Cardiac septum (tissue), 1 donor: ENCODE measurements around the gene C10orf53. TPM values are rescaled to one million over a fixed set of nuclear protein-coding genes. Genes with fewer than 3 reads are reported as not detected.

Source experiments
- DNase-seq: peaks from one replicate; pipeline ENCODE4 v3.0.0-alpha.2; 2020; ENCODE audit warnings: low spot score
- intact Hi-C: fragments of 100-400 bp; cut with DNase I; formaldehyde crosslinking; loops from one replicate; pipeline ENCODE4 v1.14.0; 2022
- total RNA-seq: library from RNA; stranded (reverse); fragmentation: NEBNext Ultra II Directional; extraction: Animal tissue kit (Norgen Biotek cat#: 25700); gene quantifications from one replicate; pipeline ENCODE4 v1.2.1, GENCODE V29; 2021
- donor health status: DM: no; HTN: no; CAD: no.

Gene C10orf53
- total RNA-seq, 1 donor from 2014 or later: not detected

GRCh38 chr10:49651039-49651835 lies 28.2 kb upstream of the C10orf53 start:
- DNase-seq: peak; percentile 47
- intact Hi-C loops: no loop called here

- no peak for DNase-seq
- intact Hi-C loops: no loop called here
Observed at GRCh38 chr10:49651917-49652316, 27.5 kb upstream of the C10orf53 start.

DNA sequence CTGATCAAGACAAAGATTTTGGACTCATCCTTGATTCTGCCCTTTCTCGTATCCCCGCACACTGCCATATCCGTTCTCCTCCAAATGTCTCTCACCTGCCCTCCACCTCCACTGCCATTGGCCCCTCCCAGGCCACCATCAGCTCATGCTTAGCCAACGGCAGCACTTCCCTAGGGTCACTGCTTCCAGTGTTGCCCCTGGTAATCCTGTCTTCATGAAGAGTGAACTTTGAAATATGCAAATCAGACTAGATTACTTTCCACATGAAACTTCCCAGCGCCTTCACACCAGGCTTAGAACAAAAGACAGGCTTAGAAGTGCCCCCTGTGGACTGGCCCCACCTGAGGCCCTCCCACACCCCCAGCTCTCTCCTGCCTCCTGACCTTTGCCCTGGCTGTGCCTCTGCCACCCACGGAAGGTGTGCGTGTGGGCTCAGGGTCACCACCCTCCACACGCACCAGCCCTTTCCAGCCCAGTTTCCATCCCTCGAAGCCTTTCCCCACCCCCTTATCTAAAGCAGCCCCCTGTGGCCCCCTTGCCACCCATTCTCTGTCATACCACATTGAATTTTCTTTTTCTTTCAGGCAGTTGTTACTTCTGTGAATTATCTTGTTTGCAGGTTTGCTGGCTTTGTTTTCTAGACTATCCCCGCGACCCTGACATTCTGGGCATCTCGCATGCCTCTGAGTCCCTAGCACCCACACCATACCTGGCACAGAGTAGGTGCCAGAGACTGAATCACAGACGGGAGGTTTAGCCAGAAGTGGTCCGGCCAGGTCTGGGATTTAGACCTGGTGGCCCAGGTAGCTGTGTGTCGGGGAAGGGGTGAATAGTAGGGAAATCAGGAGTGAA lies 26.8 kb upstream of the C10orf53 start:
- intact Hi-C loops: no loop called here
- DNase-seq: no peak

GRCh38 chr10:49653273-49653929 lies 26.1 kb upstream of the C10orf53 start:
- DNase-seq: no peak
- intact Hi-C loops: no loop called here

DNA sequence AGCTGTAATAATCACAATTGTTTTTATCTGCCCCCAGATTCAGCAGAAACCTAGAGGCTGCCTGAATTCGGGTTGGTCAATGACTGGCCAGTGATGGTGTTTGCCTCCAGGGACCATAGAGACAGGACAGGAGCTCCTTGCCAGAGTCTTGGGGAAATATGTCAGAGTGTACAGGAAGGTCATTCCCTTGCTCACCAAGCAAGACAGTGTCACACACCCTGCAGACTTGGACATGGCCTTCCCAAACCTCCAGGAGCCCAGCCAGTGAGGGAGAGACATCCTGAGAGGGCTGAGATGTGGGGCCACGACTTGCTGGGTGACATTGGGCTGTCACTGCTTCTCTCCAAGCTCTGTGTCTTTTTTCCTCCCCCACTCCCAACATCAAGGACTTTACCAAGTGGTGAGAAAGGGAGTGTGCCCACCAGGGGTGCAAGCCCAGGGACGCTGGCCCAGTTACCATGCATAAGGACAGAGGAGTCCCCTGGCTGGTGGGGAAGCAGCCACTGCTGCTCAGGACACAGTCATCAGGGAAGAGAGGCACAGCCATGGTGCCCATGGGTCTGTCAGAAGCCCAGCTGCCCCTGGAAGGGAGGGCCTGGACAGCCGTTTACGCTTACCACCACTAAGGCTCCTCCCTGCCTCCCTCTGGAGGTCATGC lies 25.3 kb upstream of the C10orf53 start:
- intact Hi-C loops: no loop called here
- DNase-seq: no peak

DNA sequence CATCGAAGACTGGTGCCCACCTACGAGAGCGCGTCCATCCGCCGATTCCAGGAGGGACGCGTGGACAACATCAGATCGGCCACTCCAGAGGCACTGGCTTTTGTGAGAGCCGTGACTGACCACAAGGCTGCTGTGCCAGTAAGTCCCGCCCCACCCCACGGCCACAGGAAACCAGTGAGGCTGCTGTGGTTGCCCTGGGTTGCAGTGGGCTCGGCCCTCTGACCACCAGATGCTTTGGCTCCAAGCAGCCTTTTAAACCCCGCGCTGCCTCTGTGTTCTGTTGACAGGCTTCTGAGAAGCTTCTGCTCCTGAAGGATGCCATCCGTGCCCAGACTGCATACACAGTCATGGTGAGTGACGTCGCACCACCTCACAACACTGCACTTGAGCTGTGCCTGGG lies 24.4 kb upstream of the C10orf53 start:
- DNase-seq: no peak
- intact Hi-C loops: no loop called here

DNA sequence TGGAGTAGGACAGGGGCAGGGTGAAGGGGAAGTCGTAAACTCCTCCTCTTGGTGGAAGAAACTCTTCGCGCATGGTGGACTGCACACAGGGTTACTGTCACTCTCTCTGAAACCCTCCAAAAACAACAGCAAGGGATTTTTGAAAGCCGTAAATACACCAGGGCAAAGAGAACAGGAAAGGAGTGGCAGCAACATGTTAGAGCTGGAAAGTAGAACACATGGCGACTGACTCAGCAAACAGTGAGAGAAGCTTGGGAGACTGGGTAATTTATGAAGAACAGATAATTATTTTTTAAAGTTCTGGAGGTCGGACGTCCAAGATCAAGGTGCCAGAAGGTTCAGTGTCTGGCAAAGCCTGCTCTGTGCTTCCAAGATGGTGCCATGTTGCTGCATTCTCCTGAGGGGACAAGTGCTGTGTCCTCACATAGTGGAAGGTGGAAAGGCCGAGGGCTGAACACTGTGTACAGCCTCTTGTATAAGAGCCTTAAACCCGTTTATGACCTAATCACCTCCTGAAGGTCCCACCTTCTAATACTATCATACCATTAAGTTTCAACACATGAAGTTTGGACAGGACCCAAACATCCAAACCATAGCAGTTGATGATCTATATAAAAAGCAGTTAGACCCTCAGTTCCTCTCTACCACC lies 22.5 kb upstream of the C10orf53 start:
- intact Hi-C loops: no loop called here
- DNase-seq: no peak

DNA sequence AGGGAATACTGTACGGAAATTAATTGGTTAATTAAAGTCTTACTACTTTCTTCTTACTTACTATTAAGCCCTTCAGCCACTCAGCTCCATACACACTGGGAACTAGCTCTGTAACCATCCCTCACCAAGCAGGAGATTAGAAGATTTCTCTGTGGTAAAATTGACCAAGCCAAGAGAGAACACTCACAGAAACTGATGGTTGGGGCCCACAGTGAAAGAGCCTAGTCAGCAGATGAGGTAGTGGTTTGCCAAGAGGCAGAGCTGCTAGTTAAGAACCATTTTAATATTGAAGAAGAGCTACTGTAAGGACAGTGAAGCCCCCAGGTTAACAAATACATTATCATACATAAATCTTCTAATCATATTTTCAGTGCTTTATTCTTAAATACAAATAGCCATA lies 21.8 kb upstream of the C10orf53 start:
- intact Hi-C loops: no loop called here
- DNase-seq: no peak

DNA sequence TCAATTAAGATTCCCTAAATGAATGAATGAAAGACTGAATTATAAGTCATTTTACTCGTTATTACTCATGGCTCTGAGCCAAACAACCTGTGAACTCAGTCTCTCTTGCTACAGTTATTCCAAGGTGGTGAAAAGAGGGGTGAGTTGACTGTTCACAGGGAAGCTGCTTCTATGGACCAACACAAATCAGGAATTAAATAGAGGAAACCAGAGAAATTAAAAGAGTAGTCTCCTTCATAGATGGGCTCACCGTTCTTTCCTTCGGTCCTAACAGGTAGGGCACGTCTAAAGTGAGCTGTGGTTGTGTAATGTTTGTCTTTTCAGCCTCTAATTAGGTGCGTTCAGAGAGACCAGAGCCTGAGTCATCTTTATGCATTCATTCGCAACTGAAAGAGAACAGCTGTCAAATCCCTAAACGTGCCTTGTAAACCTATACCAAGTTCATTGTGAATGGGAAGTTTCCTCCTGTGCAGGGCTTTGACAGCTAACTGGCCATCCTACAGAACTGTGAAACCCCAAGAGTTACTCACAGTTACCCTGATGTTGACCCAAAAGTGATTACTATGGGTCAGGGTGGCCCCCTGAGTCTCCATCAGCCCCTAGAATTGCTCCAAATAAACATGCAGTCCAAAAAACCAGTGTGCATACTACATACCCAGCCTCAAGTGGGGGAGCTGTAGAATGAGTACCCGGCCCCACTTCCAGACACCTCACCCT lies 18.2 kb upstream of the C10orf53 start:
- intact Hi-C loops: no loop called here
- no peak for DNase-seq

DNA sequence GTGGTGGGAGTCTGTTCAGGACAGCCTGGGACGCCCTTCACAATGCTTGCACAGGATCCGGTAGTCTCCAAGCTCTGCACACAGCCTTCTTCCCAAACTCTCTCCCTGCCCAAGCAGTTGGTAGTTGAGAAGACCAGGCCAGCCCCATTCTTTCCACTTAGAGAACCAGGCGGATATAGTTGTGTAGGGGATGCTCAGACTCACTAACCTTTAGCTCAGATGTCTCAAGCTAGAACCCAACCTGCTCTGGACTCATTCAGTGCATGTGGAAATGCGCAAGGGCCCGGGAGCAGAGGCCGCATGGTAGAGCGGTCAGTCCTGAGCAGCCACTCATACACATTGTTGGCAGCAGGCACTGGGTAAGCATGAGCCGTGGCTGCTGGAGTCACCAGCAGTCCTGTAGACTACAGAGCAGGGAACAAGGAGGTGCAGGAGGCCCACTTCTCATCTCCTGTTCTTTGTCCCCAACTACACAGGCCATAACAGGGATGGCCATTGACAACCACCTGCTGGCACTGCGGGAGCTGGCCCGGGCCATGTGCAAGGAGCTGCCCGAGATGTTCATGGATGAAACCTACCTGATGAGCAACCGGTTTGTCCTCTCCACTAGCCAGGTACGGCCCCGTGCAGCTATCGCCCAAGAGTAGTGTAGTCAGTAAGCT lies 17.2 kb upstream of the C10orf53 start:
- intact Hi-C loops: no loop called here

GRCh38 chr10:49663596-49663995 lies 15.9 kb upstream of the C10orf53 start:
- no peak for DNase-seq
- intact Hi-C loops: no loop called here

More for the DNA sequence above, 17.2 kb upstream of the C10orf53 start:
- no peak for DNase-seq

- no peak for DNase-seq
- intact Hi-C loops: no loop called here
Observed at GRCh38 chr10:49664006-49664841, 15.2 kb upstream of the C10orf53 start.

- intact Hi-C loops: no loop called here
- no peak for DNase-seq
Observed at GRCh38 chr10:49664842-49665355, 14.6 kb upstream of the C10orf53 start.

- intact Hi-C loops: no loop called here
- no peak for DNase-seq
Observed at GRCh38 chr10:49666054-49666615, 13.3 kb upstream of the C10orf53 start.

- intact Hi-C loops: no loop called here
- DNase-seq: no peak
Observed at GRCh38 chr10:49666685-49667084, 12.8 kb upstream of the C10orf53 start.

DNA sequence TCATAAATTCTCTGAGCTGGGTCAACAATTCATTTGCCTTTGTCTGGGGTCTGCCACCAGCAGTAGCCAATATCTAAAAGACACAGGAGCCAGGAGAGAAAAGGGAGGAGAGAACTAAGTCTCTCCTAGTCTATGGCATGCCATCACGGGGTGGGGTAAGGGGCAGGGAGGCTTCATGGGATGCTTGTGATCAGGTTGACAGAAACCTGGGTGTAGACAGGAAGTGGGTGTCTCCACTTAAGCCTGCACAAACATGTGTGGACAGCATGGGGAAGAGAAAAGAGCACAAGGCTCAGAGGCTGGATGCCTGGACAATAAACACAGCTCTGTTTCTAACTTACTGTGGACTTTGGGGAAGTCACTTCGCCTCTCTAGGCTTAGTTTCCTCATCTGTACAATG lies 11.5 kb upstream of the C10orf53 start:
- no peak for DNase-seq

GRCh38 chr10:49668684-49669083 lies 10.8 kb upstream of the C10orf53 start:
- intact Hi-C loops: no loop called here
- no peak for DNase-seq

More for the DNA sequence above, 11.5 kb upstream of the C10orf53 start:
- intact Hi-C loops: no loop called here
